OCI-LY7 (cell line): Measurements from ENCODE around the gene LRRC70.

ENCODE experiments used
- EZH2phosphoT487 ChIP-seq: fragments of 200-600 bp; sonication (generic); IDR thresholded peaks from 2 replicates; pipeline ENCODE4 v1.6.1; 2018; ENCODE audit warnings: low read depth, borderline replicate concordance, mild to moderate bottlenecking, mixed run types, antibody characterized with exemption, low read length, moderate library complexity, mixed read lengths
- TF ChIP-seq, protein P1 (sequence below): fragments of 200-600 bp; sonication (generic); conservative IDR thresholded peaks from 2 replicates; pipeline ENCODE4 v1.5.1; 2014; ENCODE audit warnings: mild to moderate bottlenecking, antibody characterized with exemption, low read length, moderate library complexity, mixed read lengths

DNA sequence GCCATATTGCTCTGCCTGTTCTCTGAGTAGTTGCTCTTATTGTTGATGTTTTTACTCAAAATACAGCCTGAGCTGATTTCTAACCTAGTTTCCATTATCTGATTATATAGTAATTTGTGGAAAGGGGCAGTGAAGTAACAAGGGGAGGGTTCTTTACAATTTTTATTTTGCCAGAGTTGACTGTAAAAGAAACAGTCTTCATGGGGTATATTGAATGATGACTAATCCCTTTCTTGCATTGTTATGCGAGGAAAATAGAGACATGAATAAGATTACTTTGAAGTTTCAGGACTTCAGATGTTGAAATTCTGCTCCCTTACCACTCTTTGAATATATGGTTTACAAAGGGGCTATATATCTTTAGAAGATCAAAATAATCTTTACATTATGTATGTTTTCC lies 9.1 kb upstream of the LRRC70 start:
- TF ChIP-seq, protein P1, sequence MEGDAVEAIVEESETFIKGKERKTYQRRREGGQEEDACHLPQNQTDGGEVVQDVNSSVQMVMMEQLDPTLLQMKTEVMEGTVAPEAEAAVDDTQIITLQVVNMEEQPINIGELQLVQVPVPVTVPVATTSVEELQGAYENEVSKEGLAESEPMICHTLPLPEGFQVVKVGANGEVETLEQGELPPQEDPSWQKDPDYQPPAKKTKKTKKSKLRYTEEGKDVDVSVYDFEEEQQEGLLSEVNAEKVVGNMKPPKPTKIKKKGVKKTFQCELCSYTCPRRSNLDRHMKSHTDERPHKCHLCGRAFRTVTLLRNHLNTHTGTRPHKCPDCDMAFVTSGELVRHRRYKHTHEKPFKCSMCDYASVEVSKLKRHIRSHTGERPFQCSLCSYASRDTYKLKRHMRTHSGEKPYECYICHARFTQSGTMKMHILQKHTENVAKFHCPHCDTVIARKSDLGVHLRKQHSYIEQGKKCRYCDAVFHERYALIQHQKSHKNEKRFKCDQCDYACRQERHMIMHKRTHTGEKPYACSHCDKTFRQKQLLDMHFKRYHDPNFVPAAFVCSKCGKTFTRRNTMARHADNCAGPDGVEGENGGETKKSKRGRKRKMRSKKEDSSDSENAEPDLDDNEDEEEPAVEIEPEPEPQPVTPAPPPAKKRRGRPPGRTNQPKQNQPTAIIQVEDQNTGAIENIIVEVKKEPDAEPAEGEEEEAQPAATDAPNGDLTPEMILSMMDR: no peak
- TF ChIP-seq EZH2phosphoT487: no peak
